Right lobe of liver (tissue), 6 donors: ENCODE results near the gene GRB10. TPM values are rescaled to one million over a fixed set of nuclear protein-coding genes. Genes with fewer than 3 reads are reported as not detected.

ENCODE experiments used
- ATAC-seq, 4 donors: fragments of 200-7000 bp; cut with Tn5 transposase; one replicate each; pipeline ENCODE4 v1.9.1; 2020; ENCODE audit warnings: mild to moderate bottlenecking in 4 of 4, moderate library complexity in 4 of 4
- DNase-seq, 3 donors: peaks; one replicate each; pipeline ENCODE4 v3.0.0-alpha.2; 2020
- H3K27ac ChIP-seq, 3 donors: fragments of 200-600 bp; one replicate each; pipeline ENCODE4 v1.8.0; 2022
- H3K27me3 ChIP-seq, 2 donors: fragments of 200-600 bp; one replicate each; pipeline ENCODE4 v1.8.0; 2022
- H3K36me3 ChIP-seq, 4 donors: fragments of 200-600 bp; sonication (generic) in 1 of 4; one replicate each; pipeline versions ENCODE4 v1.5.1 to v1.8.0; 2017 to 2022; ENCODE audit warnings: control low read depth in 1 of 4
- H3K4me1 ChIP-seq, 4 donors: fragments of 200-600 bp; sonication (generic) in 1 of 4; one replicate each; pipeline versions ENCODE4 v1.5.1 to v1.8.0; 2017 to 2022; ENCODE audit warnings: control low read depth in 1 of 4
- H3K4me3 ChIP-seq, 3 donors: fragments of 200-600 bp; one replicate each; pipeline ENCODE4 v1.8.0; 2022
- H3K9me3 ChIP-seq, 4 donors: fragments of 200-600 bp; sonication (generic) in 1 of 4; one replicate each; pipeline versions ENCODE4 v1.5.1 to v1.8.0; 2017 to 2022; ENCODE audit warnings: control low read depth in 1 of 4
- POLR2A ChIP-seq: fragments of 450-650 bp; IDR thresholded peaks from one replicate; pipeline ENCODE4 v1.6.1; 2017; ENCODE audit warnings: antibody characterized with exemption, mild to moderate bottlenecking
- WGBS: methylation state at CpG from one replicate; pipeline ENCODE4 v1.1.6; 2018; ENCODE audit warnings: low coverage, low lambda C conversion rate; ENCODE audit not compliant: insufficient coverage; ENCODE audit errors: missing lambda C conversion rate; 5-methylcytosine and 5-hydroxymethylcytosine counted together
- intact Hi-C, 2 donors: fragments of 100-400 bp; cut with DNase I; formaldehyde crosslinking; loops; one replicate each; pipeline versions ENCODE4 v1.11.2 to v1.14.1; 2022
- total RNA-seq, 6 experiments: library from RNA; depleted of rRNA in 2 of 6; stranded (reverse); fragments of >200 nt in 2 of 6; fragmentation: NEBNext Ultra II Directional in 3 of 6; extraction: Animal tissue kit (Norgen Biotek cat#: 25700) in 3 of 6; gene quantifications; one replicate each; pipeline versions ENCODE4 v1.1.0 to v1.2.4, GENCODE V29; 2016 to 2023
- TF ChIP-seq, protein P1 (sequence below), 4 donors: fragments of 200-600 bp in 3 of 4; fragments of 450-650 bp in 1 of 4; IDR thresholded peaks; one replicate each; pipeline versions ENCODE4 v1.5.1 to v1.8.0; 2016 to 2022; ENCODE audit warnings: antibody characterized with exemption in 4 of 4, mild to moderate bottlenecking in 2 of 4
- donor health status: DM: no; HTN: yes; CAD: no.
- donor health status: DM: no; HTN: no; CAD: no.
- donor health status: DM: no; HTN: no; CAD: no.
- donor health status: DM: no; HTN: yes; CAD: no.
- donor health status: DM: no; HTN: yes; CAD: no.

GRB10 gene
- total RNA-seq, 6 experiments from 2014 or later = 24.9 to 55.5 (median 40.0) TPM

- WGBS = 46% methylated on average over 10 of the region's 16 CpGs
- no peak for DNase-seq
- Histone ChIP-seq H3K9me3 (no peaks in the 10 kb centered on the region), H3K36me3 (peaks cover 0 to 3% (median 0%) of the 10 kb centered on the region in 4 donors), H3K4me1 (peaks cover 0 to 33% (median 13%) of the 10 kb centered on the region in 4 donors), H3K4me3 (no peak overlapping the region), H3K27me3 (no peaks in the 10 kb centered on the region), H3K27ac (peak overlapping the region in 1 of 3 donors; percentile 67)
- ATAC-seq = no peak
- TF ChIP-seq POLR2A = no peak
- TF ChIP-seq, protein P1, sequence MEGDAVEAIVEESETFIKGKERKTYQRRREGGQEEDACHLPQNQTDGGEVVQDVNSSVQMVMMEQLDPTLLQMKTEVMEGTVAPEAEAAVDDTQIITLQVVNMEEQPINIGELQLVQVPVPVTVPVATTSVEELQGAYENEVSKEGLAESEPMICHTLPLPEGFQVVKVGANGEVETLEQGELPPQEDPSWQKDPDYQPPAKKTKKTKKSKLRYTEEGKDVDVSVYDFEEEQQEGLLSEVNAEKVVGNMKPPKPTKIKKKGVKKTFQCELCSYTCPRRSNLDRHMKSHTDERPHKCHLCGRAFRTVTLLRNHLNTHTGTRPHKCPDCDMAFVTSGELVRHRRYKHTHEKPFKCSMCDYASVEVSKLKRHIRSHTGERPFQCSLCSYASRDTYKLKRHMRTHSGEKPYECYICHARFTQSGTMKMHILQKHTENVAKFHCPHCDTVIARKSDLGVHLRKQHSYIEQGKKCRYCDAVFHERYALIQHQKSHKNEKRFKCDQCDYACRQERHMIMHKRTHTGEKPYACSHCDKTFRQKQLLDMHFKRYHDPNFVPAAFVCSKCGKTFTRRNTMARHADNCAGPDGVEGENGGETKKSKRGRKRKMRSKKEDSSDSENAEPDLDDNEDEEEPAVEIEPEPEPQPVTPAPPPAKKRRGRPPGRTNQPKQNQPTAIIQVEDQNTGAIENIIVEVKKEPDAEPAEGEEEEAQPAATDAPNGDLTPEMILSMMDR (IDR thresholded peaks at IDR 0.05) = no peak
- intact Hi-C loops = no loop called here
These were observed 126.4 kb downstream of the GRB10 start for GRCh38 chr7:50656141-50656895.

- Histone ChIP-seq H3K9me3 (no peaks in the 10 kb centered on the region), H3K36me3 (no peaks in the 10 kb centered on the region), H3K4me3 (no peak overlapping the region), H3K27me3 (no peaks in the 10 kb centered on the region), H3K27ac (no peak overlapping the region), H3K4me1 (peaks cover 0 to 33% (median 13%) of the 10 kb centered on the region in 4 donors)
- 93% methylated on average over 3 of the region's 3 CpGs for WGBS
- ATAC-seq (no peak), DNase-seq (no peak)
- intact Hi-C loops = no loop called here
- no peak for TF ChIP-seq POLR2A
- TF ChIP-seq, protein P1 (IDR thresholded peaks at IDR 0.05) = no peak
These were observed 127.2 kb downstream of the GRB10 start for GRCh38 chr7:50655490-50655889.

GRCh38 chr7:50655020-50655419, 127.7 kb downstream of the GRB10 start:
- H3K4me3 ChIP-seq = no peak overlapping the region
- no peaks in the 10 kb centered on the region for H3K27me3 ChIP-seq
- peaks cover 0 to 33% (median 13%) of the 10 kb centered on the region in 4 donors for H3K4me1 ChIP-seq
- H3K36me3 ChIP-seq = no peaks in the 10 kb centered on the region
- H3K27ac ChIP-seq = no peak overlapping the region
- ATAC-seq (no peak), DNase-seq (no peak)
- intact Hi-C loops = no loop called here
- H3K9me3 ChIP-seq = no peaks in the 10 kb centered on the region
- TF ChIP-seq, protein P1 (IDR thresholded peaks at IDR 0.05) = no peak
- no peak for TF ChIP-seq POLR2A
- WGBS = 76% methylated on average over 3 of the region's 4 CpGs

- no peaks in the 10 kb centered on the region for H3K27me3 ChIP-seq
- WGBS = 46% methylated on average over 2 of the region's 10 CpGs
- intact Hi-C loops = no loop called here
- no peak overlapping the region for H3K4me3 ChIP-seq
- H3K27ac ChIP-seq = no peak overlapping the region
- peaks cover 0 to 24% (median 9%) of the 10 kb centered on the region in 4 donors for H3K4me1 ChIP-seq
- H3K9me3 ChIP-seq = no peaks in the 10 kb centered on the region
- no peaks in the 10 kb centered on the region for H3K36me3 ChIP-seq
- DNase-seq (peak in 1 of 3 donors; percentile 37), ATAC-seq (no peak)
- TF ChIP-seq POLR2A = no peak
- TF ChIP-seq, protein P1 (IDR thresholded peaks at IDR 0.05) = no peak
These were observed 128.7 kb downstream of the GRB10 start for GRCh38 chr7:50653981-50654425.
